ENCODE data around the gene ABCC5.
"Not testable (repeated sequence)": the region's sequence is repeated elsewhere in the genome, so short reads cannot be mapped to it uniquely, and the experiment has no call there.

Gene ABCC5

GRCh38 chr3:184017672-184018423 is at the start of gene ABCC5:
Gene ABCC5 (minus strand): TSS chr3:184017884. CDS start chr3:184014392, 3,492 bp downstream.
- peak; percentile 96 for DNase-seq (ENCODE audit: low spot score)

- no peak for DNase-seq (ENCODE audit: low spot score)
Observed at GRCh38 chr3:184066211-184066610, 48.5 kb upstream of the ABCC5 start.

GRCh38 chr3:184062637-184063036 is 45.0 kb upstream of the ABCC5 start:
- DNase-seq (ENCODE audit: low spot score): no peak

GRCh38 chr3:184059424-184059823 is 41.7 kb upstream of the ABCC5 start:
- DNase-seq (ENCODE audit: low spot score): no peak

- no peak for DNase-seq (ENCODE audit: low spot score)
Observed at GRCh38 chr3:184058029-184058428, 40.3 kb upstream of the ABCC5 start.

GRCh38 chr3:184052767-184053166 is 35.1 kb upstream of the ABCC5 start, which contains the start of gene HTR3C:
Gene HTR3C (plus strand): TSS chr3:184053047. CDS start chr3:184053081, 34 bp downstream.
- no peak for DNase-seq (ENCODE audit: low spot score)

- no peak for DNase-seq (ENCODE audit: low spot score)
Observed at GRCh38 chr3:184050217-184050847, 32.6 kb upstream of the ABCC5 start.

GRCh38 chr3:184045995-184046394 is 28.3 kb upstream of the ABCC5 start:
- DNase-seq (ENCODE audit: low spot score): no peak

- no peak for DNase-seq (ENCODE audit: low spot score)
Observed at GRCh38 chr3:184042617-184043016, 24.9 kb upstream of the ABCC5 start.

GRCh38 chr3:184040010-184040409 is 22.3 kb upstream of the ABCC5 start:
- DNase-seq (ENCODE audit: low spot score): no peak

- DNase-seq (ENCODE audit: low spot score): no peak
Observed at GRCh38 chr3:184039414-184039813, 21.7 kb upstream of the ABCC5 start.

GRCh38 chr3:184038307-184038706 is 20.6 kb upstream of the ABCC5 start:
- not testable (repeated sequence) for DNase-seq (ENCODE audit: low spot score)

GRCh38 chr3:184037816-184038215 is 20.1 kb upstream of the ABCC5 start:
- DNase-seq (ENCODE audit: low spot score): no peak

- no peak for DNase-seq (ENCODE audit: low spot score)
Observed at GRCh38 chr3:184031187-184031792, 13.6 kb upstream of the ABCC5 start, which contains the start of gene HTR3D. Gene HTR3D (plus strand): TSS chr3:184031742. CDS start chr3:184031742, 0 bp downstream.

- no peak for DNase-seq (ENCODE audit: low spot score)
Observed at GRCh38 chr3:184030536-184030935, 12.9 kb upstream of the ABCC5 start.

GRCh38 chr3:184029443-184029842 is 11.8 kb upstream of the ABCC5 start:
- DNase-seq (ENCODE audit: low spot score): no peak

- DNase-seq (ENCODE audit: low spot score): not testable (repeated sequence)
Observed at GRCh38 chr3:184028275-184028890, 10.7 kb upstream of the ABCC5 start.

GRCh38 chr3:184025256-184025655 is 7.6 kb upstream of the ABCC5 start:
- not testable (repeated sequence) for DNase-seq (ENCODE audit: low spot score)

- no peak for DNase-seq (ENCODE audit: low spot score)
Observed at GRCh38 chr3:184022323-184022722, 4.6 kb upstream of the ABCC5 start.

- no peak for DNase-seq (ENCODE audit: low spot score)
Observed at GRCh38 chr3:184018424-184018973, 815 bp upstream of the ABCC5 start.

GRCh38 chr3:184016811-184017671 is 643 bp downstream of the ABCC5 start:
- DNase-seq (ENCODE audit: low spot score): peak; percentile 76

All from LoVo (cell line).